Measurements from ENCODE around the gene PRKACG.
"Not testable (repeated sequence)": the region's sequence is repeated elsewhere in the genome, so short reads cannot be mapped to it uniquely, and the experiment has no call there.

Gene PRKACG

DNA sequence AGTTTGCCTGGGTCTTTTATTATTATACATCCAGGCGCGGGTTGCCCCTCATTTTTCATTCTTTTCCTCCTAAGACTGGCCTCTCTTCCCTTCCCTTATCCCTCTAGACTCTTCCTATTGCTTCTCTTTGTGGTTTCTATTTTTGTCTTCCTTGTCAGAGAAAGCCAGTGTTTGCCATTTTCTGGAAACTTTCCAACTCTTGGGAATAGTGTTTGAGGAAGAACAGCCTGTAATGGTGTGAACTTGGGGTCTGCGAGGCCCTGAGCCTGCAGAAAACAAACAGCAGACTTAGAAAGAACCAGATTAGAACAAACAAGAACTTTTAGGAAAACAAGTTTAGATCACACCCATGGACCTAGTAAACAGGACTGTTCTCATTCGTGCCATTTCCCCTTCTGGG, 15.5 kb downstream of the PRKACG start:
- DNase-seq (ENCODE audit: extremely low read depth, low read depth) = no peak
- TF ChIP-seq, protein P1, sequence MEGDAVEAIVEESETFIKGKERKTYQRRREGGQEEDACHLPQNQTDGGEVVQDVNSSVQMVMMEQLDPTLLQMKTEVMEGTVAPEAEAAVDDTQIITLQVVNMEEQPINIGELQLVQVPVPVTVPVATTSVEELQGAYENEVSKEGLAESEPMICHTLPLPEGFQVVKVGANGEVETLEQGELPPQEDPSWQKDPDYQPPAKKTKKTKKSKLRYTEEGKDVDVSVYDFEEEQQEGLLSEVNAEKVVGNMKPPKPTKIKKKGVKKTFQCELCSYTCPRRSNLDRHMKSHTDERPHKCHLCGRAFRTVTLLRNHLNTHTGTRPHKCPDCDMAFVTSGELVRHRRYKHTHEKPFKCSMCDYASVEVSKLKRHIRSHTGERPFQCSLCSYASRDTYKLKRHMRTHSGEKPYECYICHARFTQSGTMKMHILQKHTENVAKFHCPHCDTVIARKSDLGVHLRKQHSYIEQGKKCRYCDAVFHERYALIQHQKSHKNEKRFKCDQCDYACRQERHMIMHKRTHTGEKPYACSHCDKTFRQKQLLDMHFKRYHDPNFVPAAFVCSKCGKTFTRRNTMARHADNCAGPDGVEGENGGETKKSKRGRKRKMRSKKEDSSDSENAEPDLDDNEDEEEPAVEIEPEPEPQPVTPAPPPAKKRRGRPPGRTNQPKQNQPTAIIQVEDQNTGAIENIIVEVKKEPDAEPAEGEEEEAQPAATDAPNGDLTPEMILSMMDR (IDR thresholded peaks at IDR 0.05; ENCODE audit: low read depth, low read length) = no peak

DNA sequence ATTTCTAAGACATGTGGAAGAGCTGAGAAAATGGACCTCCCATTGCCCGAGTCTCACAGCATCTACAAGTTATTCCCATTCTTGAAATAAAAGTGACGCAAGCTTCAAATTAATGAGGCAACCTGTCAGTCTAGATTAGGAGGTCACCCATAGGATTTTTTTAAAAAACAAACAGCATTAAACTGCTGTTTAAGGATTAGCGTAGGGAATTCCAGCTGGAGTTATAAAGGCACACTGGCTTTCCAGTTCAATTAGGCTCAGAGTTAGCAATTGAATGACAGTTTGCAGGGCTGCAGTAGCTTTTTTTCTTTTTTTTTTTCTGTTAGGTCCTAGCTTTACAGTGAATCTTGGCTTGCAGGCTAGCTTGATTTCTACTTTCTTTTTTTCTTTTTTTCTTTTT, 16.2 kb downstream of the PRKACG start:
- TF ChIP-seq, protein P1 (IDR thresholded peaks at IDR 0.05; ENCODE audit: low read depth, low read length) = no peak
- DNase-seq (ENCODE audit: extremely low read depth, low read depth) = no peak

DNA sequence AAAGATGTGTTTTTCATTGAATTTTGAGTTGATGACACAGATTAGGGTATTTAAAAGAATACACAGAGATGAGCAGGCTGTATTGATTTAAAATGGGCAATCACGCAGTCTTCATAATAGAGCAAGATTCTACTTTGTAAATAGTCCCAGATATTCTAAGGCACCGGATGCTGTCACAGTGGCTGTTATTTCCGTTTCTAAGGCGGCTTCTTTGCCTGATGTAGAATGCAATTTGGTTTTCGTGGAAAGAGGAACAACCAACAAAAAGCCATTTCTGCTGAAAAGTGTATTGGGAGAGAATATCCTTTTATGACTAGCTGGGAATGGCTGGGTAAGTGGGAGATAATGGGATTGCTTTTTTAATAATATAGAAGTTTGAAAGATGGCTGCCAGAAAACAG, 17.5 kb downstream of the PRKACG start:
- no peak for DNase-seq (ENCODE audit: extremely low read depth, low read depth)
- TF ChIP-seq, protein P1 (IDR thresholded peaks at IDR 0.05; ENCODE audit: low read depth, low read length) = no peak

DNA sequence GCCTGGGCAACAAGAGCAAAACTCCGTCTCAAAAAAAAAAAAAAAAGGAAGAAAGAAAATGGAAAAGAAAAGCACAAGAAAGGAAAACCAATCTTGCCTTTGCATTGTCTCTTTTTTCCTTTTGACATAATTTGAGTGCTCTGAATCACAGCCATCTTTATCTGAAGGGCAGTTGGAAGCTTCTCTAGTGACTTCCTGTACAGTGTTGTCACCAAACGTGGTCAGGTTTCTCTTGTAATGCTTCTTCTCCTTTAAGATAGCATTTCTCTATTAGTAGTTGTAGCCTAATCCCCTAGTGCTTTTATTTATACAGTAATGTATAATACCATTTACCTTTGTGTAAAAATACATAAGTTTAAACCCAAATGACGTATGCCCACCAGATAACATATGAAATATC, 18.1 kb downstream of the PRKACG start:
- no peak for DNase-seq (ENCODE audit: extremely low read depth, low read depth)
- TF ChIP-seq, protein P1 (IDR thresholded peaks at IDR 0.05; ENCODE audit: low read depth, low read length) = no peak

DNA sequence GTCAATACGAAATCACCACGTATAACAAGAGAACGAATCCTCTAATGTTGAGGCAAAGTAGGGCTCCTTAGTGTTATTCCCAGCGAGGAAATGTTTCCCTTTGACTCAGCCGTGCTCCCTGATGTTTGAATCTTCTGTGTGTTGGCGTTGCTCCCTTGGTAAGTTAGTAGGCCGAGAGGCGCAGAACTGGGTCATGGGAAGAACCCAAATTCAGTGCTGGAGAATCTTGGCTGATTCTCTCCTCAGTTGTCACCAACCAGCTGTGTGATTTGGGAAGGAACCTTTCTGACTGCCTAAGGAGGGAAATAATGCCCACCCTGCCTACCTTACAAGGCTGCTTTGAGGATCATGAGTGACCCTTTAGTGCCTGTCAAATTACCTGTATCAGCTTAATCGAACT, 22.5 kb downstream of the PRKACG start:
- TF ChIP-seq, protein P1 (IDR thresholded peaks at IDR 0.05; ENCODE audit: low read depth, low read length) = no peak
- DNase-seq (ENCODE audit: extremely low read depth, low read depth) = no peak

DNA sequence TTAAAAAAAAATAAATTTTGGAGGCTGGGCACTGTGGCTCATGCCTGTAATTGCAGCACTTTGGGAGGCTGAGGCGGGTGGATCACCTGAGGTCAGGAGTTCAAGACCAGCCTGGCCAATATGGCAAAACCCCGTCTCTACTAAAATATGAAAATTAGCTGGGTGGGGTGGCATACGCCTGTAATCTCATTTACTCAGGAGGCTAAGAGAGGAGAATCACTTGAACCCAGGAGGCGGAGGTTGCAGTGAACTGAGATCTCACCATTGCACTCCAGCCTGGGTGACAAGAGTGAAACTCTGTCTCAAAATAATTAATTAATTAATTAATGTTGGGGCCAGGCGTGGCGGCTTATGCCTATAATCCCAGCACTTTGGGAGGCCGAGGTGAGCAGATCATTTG, 27.0 kb downstream of the PRKACG start:
- DNase-seq (ENCODE audit: extremely low read depth, low read depth) = not testable (repeated sequence)

DNA sequence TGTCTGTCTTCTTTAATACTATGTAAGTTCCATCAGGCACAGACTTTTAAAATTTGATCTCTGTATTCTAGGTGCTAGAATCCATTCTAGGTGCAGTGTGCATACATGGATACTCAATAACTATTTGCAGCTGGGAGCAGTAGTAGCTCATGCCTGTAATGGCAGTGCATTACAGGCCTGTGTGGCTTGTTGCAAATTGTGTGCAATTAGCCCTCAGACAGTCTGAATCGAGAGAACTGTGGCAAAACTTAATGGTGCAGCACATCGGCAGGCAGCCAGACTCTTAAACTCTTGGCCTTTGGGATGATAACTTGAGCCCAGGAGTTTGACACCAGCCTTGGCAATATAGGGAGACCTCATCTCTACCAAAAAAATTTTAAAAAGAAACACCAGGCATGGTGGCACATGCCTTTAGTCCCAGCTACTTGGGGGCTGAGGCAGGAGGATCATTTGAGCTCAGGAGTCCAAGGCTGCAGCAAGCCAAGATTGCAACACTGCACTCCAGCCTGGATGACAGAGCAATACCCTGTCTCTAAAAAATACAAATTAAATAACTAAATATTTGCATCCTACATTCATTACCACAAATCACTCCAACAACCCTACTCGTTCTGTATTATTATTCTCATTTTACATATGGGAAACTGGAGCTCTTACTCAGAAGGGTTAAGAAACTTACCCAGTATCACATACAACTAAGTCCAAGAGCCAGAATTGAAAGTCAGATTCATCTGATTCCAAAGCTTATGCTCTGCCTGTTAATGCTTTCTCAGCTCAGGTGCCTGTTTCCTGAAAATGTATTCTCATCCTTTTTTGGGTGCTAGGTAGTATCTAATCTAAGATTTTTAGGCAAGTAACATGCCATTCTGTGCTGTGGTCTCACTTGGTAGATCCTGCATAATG, 30.1 kb downstream of the PRKACG start:
- TF ChIP-seq, protein P1 (IDR thresholded peaks at IDR 0.05; ENCODE audit: low read depth, low read length) = no peak
- DNase-seq (ENCODE audit: extremely low read depth, low read depth) = no peak

DNA sequence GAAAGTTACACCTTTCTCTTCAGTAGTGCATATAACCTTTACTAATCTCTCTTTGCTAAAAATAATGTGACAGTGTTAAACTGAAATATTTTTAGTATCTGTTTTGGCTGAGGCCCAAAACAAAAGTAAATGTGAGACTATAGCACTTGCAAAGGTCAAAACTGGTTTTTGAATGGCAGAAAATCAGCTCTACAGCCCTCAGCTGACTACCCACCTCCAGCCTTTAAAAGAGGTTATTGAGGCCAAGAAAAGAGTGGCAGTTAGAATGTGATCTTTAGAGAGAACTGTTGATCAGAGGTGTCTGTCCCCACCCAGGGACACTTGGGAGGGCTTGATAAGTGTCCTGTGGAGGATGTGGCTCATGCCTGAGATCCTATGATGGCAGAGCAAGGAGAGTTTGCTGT, 30.9 kb downstream of the PRKACG start:
- DNase-seq (ENCODE audit: extremely low read depth, low read depth) = no peak
- TF ChIP-seq, protein P1 (IDR thresholded peaks at IDR 0.05; ENCODE audit: low read depth, low read length) = no peak
